Activated naive CD8-positive, alpha-beta T cell treated with anti-CD3 and anti-CD28 coated beads, Interleukin-2, amount 50 U/mL, for 16 hours (primary cell): ENCODE measurements around the gene SLC8B1.
A peak's percentile ranks its signal among the peaks of the same experiment; 100 is the strongest.
"Not testable (repeated sequence)": the region's sequence is repeated elsewhere in the genome, so short reads cannot be mapped to it uniquely, and the experiment has no call there.

Experiments
- DNase-seq: peaks from one replicate; pipeline ENCODE4 v3.0.0-alpha.2; 2020; ENCODE audit warnings: low read depth, low spot score

SLC8B1 gene

DNA sequence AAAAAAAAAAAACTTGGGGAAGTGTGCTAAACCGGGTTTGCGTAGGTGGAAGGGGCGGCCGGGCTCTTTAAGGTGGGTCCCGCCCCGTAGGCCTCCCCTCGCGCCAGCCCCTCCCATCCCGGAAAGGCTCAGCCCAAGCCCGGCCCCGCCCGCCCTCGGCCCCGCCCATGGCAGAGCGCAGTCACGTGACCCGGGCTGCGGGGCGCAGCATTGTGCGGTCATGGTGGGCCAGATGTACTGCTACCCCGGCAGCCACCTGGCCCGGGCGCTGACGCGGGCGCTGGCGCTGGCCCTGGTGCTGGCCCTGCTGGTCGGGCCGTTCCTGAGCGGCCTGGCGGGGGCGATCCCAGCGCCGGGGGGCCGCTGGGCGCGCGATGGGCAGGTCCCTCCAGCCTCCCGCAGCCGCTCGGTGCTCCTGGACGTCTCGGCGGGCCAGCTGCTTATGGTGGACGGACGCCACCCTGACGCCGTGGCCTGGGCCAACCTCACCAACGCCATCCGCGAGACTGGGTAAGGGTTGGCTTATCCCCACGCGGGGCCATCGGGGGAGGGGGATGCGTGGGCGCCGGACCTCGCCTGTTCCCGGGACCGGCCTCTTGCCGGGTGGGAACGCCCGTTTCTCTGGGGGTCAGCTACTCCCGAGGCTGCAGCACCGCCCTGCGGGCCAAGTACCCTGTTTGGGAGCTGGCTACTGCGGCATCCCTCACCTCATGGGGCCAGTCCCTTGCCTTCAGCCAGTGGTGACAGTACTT lies 23.6 kb upstream of the SLC8B1 start, which contains the start of gene PLBD2:
TSS of gene PLBD2 (plus strand) at position 207 of the 752 bp plus-strand sequence. CDS start at position 221, 14 bp downstream.
- DNase-seq = peak; percentile 88

DNA sequence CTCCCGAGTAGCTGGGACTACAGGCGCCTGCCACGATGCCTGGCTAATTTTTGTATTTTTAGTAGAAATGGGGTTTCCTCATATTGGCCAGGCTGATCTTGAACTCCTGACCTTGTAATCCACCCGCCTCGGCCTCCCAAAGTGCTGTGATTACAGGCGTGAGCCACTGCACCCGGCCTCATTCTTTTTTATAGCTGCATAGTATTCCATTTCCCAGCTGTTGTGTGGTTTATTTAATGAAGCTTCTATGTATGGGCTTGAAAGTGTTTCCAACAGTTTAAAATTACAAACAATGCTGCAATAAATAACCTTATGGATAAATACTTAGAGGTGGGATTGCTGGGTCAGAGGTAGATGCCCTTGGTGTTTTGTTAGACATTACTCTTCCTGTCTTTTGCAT lies 19.3 kb upstream of the SLC8B1 start:
- DNase-seq = not testable (repeated sequence)

DNA sequence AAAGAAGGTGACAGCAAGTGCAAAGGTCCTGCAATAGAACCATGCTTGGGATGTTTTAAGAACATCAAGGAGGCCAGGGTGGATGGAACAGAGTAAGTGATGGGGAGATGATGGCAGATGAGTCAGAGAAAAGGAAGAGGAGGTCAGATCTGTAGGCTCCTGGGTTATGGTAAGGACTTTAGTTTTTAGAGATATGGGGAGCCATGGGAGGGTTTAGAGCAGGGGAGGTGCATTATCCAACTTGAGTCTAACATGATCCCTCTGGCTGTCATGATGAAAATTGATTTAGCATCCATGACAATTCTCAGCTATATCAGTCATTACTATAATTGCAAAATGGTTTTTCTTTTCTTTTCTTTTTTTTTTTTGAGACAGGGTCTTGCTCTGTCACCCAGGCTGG lies 16.2 kb upstream of the SLC8B1 start:
- DNase-seq = no peak

DNA sequence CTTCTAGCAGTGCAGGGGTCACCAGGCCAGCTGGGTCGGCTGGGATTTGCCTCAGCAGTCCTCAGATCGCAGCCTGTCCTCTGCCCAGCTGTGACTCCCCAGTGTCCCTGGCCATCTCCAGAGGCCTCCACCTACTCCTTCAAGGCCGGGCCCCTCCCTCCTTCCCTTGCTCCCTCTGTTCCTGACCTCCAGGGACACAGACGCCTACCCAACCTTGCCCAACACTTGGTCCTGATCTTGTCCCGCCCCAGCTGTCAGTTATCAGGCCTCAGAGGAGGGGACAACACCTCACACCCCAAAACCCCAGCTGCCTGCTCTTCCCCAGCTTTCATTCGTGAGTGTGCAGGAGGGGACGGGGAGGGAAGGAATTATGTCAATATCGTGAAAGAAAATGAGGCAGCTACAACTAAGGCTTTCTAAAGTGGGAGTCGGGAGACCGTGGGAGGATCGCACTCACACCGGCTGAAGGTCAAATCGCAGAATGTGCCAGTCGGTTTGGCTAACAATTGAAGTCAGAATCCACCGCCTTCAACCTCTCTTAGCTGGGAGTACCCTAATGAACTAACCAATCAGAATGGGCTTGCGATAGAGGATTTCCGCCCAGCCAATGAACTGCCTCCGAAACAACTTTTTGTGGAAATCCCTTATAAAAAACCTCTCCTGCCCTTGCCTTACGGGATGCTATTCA lies 14.1 kb upstream of the SLC8B1 start:
- no peak for DNase-seq

DNA sequence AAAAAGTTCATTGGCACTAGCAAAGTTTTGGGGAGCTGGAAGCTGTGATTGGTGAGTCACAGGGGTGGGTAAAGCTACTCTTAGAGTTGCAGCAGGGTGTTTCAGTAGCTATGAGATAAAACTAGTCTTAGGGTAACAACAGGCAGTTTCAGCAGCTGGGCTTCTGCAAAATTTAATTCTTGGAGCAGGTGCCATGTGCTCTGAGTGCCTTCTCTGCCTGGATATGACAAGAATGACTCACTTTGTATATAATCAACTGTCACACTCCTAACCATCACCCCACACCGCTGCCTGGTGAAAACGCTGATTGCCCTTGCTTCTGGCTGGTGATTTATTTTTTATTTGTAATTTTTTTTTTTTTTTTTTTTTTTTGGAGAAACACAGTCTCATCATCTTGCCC lies 13.0 kb upstream of the SLC8B1 start:
- DNase-seq = no peak

GRCh38 chr12:113347107-113347506 lies 12.2 kb upstream of the SLC8B1 start:
- no peak for DNase-seq

DNA sequence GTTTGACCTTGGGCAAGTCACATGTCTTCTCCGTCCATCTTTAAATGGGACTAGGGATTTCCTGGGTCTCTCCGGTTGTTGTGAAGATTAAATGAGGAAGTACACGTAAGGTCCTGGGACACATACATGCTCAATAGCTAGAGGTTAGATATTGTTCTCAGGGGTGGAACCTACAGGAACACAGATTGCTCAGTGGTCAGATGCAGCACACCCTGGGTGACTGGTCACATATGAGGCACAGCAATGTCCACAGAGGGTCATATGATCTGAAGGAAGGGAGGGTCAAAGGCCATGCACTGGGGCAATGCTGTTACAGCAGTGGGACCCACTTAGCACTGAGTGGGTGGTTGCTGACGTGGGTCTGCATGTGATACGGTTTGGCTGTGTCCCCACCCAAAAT lies 11.4 kb upstream of the SLC8B1 start:
- DNase-seq = no peak

DNA sequence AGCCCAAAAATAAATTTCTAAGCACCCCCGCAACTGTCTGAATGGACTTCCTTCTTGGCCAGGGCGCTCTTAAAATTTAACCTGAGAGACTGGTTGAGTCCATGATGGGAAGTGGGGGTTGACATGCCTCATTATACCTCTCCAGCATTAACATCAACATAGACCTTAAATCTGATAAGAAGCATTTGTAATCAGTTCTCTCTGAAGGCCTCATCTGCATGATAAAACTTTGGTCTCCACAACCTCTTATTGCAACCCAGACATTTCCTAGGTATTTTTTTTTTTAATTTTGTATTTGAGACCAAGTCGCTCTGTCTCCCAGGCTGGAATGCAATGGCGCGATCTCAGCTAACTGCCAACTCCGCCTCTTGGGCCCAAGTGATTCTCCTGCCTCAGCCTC lies 10.4 kb upstream of the SLC8B1 start:
- no peak for DNase-seq

DNA sequence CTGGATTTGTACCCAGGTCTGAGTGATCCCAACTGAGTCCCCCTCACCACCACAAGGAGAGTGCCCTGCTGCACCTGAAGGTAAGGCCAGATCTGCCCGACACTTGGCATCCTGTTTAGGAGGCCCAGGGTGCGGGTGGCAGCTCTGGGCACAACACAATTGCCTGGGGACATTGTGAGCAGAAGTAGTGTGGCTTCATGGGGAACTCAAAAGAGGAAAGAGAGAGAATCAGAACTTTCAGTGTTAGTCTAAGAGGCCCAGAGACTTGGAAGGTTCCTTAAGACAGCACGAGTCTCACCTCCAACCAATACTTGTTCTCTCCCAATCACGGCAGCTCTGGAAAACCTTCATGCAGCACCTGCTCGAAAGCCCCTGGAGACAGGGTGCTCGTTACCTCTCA lies 6.6 kb upstream of the SLC8B1 start:
- no peak for DNase-seq

DNA sequence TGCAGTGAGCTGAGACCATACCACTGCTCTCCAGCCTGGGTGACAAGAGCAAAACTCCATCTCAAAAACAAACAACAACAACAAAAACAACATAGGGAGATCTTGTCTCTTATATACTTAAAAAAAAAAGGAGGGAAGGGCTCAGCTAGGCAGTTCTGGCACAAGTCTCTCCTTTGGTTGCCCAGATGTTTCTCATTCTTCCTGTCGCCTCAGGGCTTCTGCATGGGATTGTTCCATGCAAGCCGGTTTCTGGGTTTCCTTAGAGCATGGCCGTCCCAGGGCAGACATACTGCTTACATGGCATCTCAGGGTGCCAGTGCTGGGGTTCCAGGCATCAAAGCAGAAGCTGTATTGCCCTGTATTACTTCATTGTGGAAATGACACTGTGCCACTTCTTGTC lies 5.2 kb upstream of the SLC8B1 start:
- DNase-seq = no peak

DNA sequence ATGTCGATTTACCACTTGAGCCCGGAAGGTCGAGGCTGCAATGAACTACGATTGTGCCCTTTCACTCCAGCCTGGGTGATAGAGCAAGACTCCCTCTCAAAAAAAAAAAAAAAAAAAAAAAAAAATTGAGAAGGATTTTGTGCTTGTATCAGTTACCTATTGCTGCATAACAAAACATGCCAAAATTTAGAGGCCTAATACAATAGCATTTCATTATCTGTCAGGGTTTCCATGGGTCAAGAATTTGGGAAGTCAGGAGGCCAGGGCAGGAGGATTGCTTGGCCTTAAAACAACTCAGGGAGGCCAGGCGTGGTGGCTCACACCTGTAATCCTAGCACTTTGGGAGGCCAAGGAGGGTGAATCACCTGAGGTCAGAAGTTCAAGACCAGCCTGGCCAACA lies 4.6 kb upstream of the SLC8B1 start:
- DNase-seq = no peak

DNA sequence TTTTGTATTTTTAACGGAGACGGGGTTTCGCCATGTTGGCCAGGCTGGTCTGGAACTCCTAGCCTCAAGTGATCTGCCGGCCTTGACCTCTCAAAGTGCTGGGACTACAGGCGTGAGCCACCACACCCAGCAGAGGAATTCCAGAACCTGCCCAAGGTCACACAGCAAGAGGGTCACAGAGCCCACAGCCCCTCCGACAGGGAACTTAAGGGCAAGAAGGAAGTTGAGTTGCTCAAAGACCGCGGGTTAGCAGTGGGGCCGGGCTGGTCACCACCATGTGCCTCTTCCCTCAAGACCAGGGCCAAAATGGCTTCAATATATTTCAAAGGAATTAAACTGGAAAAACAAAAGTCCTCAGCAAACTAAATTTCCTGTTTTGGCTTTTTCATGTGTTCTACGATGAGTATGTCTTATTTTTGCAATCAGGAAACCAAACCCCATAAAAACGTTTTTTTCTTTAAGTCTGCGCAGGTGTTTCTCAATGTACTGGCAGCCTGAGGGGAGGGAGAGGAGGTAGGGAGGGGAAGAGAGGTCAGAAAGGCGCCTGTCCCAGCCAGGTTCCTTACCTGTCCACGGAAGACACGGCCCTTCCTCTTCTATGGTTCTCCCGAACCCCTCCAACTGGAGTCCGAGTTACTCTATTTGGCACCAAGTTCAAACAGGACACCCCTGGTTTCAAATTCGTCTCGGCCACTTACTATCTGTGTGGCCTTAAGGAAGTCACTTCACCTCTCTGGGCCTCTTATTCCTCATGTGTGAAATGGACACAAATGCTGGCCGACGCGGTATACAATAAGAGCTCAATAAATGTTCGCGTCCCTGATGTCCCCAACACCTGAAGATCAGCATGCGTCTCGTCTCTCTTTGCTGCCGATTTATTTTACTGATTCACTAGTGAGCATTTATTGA lies 778 bp downstream of the SLC8B1 start:
- DNase-seq = no peak

GRCh38 chr12:113333418-113333750 lies 1.5 kb downstream of the SLC8B1 start:
- no peak for DNase-seq

GRCh38 chr12:113332688-113333417 lies 2.1 kb downstream of the SLC8B1 start:
- no peak for DNase-seq

DNA sequence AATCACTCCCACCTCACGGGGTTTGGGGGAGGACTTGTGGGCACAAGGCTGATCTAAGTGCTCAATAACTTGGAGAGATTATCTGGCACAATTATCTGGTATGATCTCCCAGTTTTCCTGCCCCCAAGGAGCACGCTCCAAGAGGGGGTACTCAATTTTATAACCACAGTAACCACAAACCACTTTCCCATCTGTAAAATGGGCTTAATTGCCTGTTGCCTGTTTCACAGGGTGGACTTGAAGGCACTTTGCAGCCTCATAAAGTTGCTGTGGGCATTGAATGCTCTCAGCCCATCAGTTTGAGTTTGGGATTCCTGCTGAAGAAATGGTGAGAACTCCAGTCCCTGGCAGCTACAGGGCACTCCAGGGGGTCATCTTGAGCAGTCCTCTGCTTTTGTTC lies 4.4 kb downstream of the SLC8B1 start:
- no peak for DNase-seq

GRCh38 chr12:113329791-113330417 lies 5.0 kb downstream of the SLC8B1 start:
- DNase-seq = no peak

GRCh38 chr12:113329022-113329790 lies 5.7 kb downstream of the SLC8B1 start:
- no peak for DNase-seq

DNA sequence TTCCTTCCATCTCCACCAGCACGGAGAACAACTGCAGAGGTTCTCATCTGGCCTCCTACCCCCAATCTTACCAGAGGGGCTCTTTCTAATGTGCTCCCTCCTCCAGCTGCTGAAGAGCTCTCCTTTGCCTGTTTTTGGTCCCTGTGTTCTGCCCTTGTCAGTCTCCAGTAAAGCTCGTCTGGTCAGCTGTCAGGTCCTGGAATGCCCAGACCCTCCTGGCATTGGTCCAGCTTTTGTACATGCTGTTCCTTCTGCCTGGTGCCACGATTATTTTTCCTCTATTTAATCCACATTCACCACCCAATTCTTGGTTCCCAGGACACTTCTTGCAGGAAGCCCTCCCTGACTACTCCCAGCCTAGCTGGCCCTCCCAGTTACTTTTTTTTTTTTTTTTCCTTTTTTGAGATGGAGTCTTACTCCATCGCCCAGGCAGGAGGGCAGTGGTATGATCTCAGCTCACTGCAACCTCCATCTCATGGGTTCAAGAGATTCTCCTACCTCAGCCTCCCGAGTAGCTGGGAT lies 6.5 kb downstream of the SLC8B1 start:
- no peak for DNase-seq

DNA sequence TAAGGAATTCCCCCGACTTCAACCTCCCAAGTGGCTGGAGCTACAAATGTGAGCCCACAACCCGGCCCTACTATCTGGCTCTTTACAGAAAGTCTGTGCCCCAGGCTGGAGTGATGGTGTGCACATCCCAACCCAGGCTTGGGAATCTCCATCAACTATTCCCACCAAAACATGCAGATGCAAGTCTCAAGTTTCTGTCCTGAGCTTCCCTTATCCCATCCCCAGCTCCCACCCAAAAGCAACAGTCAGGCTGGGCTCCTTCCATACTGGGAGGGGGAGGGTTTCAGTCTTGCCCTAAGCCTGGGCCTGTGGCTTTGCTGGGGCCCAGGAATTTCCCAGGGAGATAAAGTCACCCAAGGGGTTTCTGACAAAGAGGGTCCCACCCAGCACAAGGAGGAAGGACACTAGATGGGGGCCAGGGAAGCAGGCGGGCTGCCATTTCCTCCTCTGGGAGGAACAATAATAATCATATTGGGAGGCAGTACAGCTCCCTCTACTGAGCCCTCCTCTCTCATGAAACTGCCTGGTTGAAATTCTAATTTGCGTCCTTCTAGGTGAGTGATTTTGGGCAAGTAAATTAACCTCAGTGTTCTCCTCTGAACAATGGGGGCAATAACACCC lies 8.0 kb downstream of the SLC8B1 start:
- no peak for DNase-seq

DNA sequence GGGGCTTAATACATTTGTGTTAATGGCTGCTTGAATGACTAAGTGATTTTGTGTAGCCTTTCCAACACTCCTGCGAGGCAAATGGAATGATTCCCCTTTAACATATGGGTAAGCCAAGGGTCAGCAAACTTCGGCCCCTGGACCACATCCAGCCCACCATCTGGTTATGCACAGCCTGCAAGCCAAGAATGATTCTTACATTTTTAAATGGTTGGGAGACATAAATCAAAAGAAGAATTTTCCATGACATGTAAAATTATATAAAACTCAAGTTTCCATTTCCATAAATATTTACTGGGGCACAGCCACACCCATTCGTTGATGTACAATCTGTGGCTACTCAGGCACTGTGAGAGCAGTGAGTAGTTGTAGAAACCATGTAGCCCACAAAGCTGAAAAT lies 9.0 kb downstream of the SLC8B1 start:
- DNase-seq = no peak
